ENCODE measurements around the gene FANCC. TPM values are rescaled to one million over a fixed set of nuclear protein-coding genes. Genes with fewer than 3 reads are reported as not detected.

The FANCC gene
- total RNA-seq, 6 experiments from 2014 or later = 4.7 to 7.1 (median 5.7) TPM

DNA sequence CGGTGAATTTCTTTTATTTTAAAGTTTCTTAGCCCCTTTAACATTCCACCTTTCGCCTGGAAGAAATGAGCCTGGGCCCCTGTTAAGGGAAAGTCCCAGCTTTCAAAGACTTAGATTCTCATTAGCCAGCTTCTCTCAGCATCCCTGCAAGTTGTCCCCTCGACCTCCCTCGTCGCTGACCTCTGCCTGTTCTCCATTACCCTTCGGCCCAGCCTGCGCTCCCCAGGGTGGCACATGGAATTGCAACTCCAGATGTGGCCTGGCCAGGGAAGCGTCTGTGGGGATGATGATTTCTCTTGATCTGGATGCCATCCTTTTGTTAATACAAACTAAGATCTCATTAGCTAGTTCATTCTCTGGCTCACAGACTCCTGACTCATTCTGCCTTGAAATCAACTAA lies 43.4 kb upstream of the FANCC start:
- TF ChIP-seq, protein P1, sequence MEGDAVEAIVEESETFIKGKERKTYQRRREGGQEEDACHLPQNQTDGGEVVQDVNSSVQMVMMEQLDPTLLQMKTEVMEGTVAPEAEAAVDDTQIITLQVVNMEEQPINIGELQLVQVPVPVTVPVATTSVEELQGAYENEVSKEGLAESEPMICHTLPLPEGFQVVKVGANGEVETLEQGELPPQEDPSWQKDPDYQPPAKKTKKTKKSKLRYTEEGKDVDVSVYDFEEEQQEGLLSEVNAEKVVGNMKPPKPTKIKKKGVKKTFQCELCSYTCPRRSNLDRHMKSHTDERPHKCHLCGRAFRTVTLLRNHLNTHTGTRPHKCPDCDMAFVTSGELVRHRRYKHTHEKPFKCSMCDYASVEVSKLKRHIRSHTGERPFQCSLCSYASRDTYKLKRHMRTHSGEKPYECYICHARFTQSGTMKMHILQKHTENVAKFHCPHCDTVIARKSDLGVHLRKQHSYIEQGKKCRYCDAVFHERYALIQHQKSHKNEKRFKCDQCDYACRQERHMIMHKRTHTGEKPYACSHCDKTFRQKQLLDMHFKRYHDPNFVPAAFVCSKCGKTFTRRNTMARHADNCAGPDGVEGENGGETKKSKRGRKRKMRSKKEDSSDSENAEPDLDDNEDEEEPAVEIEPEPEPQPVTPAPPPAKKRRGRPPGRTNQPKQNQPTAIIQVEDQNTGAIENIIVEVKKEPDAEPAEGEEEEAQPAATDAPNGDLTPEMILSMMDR (IDR thresholded peaks at IDR 0.05) = no peak
- peaks cover 10% of the 10 kb centered on the region for H3K4me1 Mint-ChIP-seq (ENCODE audit: low read depth)
- H3K27me3 Mint-ChIP-seq (ENCODE audit: insufficient read depth) = peaks cover 27% of the 10 kb centered on the region
- no peak overlapping the region for H3K4me3 Mint-ChIP-seq
- no peak overlapping the region for H3K27ac Mint-ChIP-seq
- no peaks in the 10 kb centered on the region for H3K9me3 Mint-ChIP-seq
- DNase-seq = no peak
- no peaks in the 10 kb centered on the region for H3K36me3 Mint-ChIP-seq (ENCODE audit: low read depth)

DNA sequence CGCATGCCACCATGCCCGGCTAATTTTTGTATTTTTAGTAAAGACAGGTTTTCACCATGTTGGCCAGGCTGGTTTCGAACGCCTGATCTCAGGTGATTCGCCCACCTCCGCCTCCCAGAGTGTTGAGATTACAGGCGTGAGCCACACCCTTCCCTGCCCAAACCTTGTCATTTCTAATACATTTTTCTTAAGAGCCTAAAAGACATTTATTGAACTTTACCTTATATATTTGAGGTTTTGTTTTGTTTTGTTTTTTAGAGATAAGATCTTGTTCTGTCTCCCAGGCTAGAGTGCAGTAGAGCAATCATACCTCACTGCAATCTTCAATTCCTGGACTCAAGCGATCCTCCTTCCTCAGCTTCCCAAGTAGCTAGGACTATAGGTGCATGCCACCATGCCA lies 39.8 kb upstream of the FANCC start:
- H3K9me3 Mint-ChIP-seq = no peaks in the 10 kb centered on the region
- H3K27ac Mint-ChIP-seq = no peak overlapping the region
- no peak for DNase-seq
- H3K4me1 Mint-ChIP-seq (ENCODE audit: low read depth) = no peaks in the 10 kb centered on the region
- H3K27me3 Mint-ChIP-seq (ENCODE audit: insufficient read depth) = peaks cover 31% of the 10 kb centered on the region
- no peaks in the 10 kb centered on the region for H3K36me3 Mint-ChIP-seq (ENCODE audit: low read depth)
- TF ChIP-seq, protein P1 (IDR thresholded peaks at IDR 0.05) = no peak
- no peak overlapping the region for H3K4me3 Mint-ChIP-seq

DNA sequence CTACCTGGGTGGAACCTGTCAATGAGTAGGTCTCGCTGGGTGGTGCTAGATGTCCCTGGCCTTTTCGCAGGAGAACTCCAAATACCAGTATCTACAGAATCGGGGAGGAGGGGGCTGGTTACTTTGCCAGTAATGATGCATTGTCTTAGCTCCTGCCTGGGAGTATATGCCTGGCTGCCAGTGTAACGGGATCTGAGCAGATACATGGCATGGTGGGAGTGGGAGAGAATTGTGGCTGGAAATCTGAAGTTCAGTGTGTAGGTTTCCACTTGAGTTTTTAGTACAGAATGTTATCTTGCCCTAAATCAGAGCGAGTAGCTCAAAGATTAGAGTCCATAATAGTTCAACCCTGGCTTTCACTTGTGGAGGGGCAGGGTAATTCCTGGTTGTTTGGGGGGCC lies 38.0 kb upstream of the FANCC start:
- H3K36me3 Mint-ChIP-seq (ENCODE audit: low read depth) = no peaks in the 10 kb centered on the region
- no peak overlapping the region for H3K27ac Mint-ChIP-seq
- TF ChIP-seq, protein P1 (IDR thresholded peaks at IDR 0.05) = no peak

DNA sequence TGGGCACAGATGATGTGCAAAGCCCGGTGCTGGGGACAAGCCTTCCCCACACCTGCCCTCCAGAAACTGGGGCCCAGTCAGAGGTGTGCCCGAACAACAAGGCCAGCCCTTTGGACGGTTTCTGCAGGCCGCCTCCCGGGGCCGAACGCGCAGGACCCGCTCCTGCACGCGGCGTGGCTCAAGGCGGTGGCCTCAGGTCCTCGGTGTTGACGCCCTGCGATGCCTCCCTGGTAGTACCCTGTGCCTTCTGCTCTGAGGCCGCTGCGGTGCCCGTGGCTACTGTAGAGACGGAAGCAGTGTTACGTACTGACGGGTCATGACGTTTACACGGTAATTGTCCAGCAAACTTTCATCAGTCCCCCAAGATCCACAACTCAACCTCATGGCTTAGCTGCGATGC lies 33.5 kb upstream of the FANCC start:
- no peak overlapping the region for H3K4me3 Mint-ChIP-seq
- peaks cover 22% of the 10 kb centered on the region for H3K27me3 Mint-ChIP-seq (ENCODE audit: insufficient read depth)
- no peak for DNase-seq
- H3K9me3 Mint-ChIP-seq = peaks cover 6% of the 10 kb centered on the region; the same call in 1 of the 2 replicates
- TF ChIP-seq, protein P1 (IDR thresholded peaks at IDR 0.05) = no peak
- H3K4me1 Mint-ChIP-seq (ENCODE audit: low read depth) = no peaks in the 10 kb centered on the region
- no peaks in the 10 kb centered on the region for H3K36me3 Mint-ChIP-seq (ENCODE audit: low read depth)
- H3K27ac Mint-ChIP-seq = no peak overlapping the region

More for the DNA sequence above, 38.0 kb upstream of the FANCC start:
- Mint-ChIP-seq H3K4me1 (ENCODE audit: low read depth) (no peaks in the 10 kb centered on the region), H3K27me3 (ENCODE audit: insufficient read depth) (peaks cover 25% of the 10 kb centered on the region), H3K9me3 (no peaks in the 10 kb centered on the region; the same call in 1 of the 2 replicates), H3K4me3 (no peak overlapping the region)
- DNase-seq = no peak

DNA sequence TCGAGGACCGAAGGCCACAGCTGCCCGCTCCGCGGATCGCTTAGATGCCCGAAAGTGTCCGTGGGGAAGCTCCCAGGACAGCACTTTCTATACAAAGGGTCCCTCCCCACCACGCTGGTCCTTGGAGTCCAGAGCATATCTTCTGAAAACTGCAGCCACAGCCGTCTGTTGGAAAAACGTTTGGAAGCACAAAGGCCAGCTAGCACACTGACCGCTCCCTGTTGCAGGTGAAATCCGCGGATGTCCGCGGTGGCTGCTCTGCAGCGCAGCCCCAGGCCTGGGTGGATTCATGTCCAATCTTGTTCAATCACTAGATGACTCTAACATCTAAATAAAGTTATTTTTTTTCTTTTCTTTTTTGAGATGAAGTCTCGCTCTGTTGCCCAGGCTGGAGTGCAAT lies 32.8 kb upstream of the FANCC start:
- Mint-ChIP-seq H3K27me3 (ENCODE audit: insufficient read depth) (peaks cover 19% of the 10 kb centered on the region), H3K4me1 (ENCODE audit: low read depth) (no peaks in the 10 kb centered on the region), H3K27ac (no peak overlapping the region), H3K36me3 (ENCODE audit: low read depth) (no peaks in the 10 kb centered on the region), H3K4me3 (no peak overlapping the region), H3K9me3 (peaks cover 6% of the 10 kb centered on the region; the same call in 1 of the 2 replicates)
- no peak for DNase-seq
- TF ChIP-seq, protein P1 (IDR thresholded peaks at IDR 0.05) = no peak

Data from HFFc6 (cell line).